Psoas muscle (tissue), 8 donors: ENCODE results near the gene KIF3B. TPM values are rescaled to one million over a fixed set of nuclear protein-coding genes. Genes with fewer than 3 reads are reported as not detected.
A peak's percentile ranks its signal among the peaks of the same experiment; 100 is the strongest.

Experiments used
- ATAC-seq, 4 donors: fragments of 200-7000 bp; cut with Tn5 transposase; one replicate each; pipeline ENCODE4 v1.9.1; 2020; ENCODE audit warnings: moderate library complexity in 3 of 4, mild to moderate bottlenecking in 2 of 4
- DNase-seq, 2 donors: peaks; one replicate each; pipeline ENCODE4 v3.0.0-alpha.2; 2020
- H3K27ac ChIP-seq: fragments of 200-600 bp; one replicate; pipeline ENCODE4 v1.8.0; 2022
- H3K27me3 ChIP-seq, 3 donors: fragments of 200-600 bp in 1 of 3; one replicate each; pipeline versions ENCODE4 v1.6.1 to v1.8.0; 2013 to 2022; ENCODE audit warnings: low read length in 2 of 3, mild to moderate bottlenecking in 2 of 3, moderate library complexity in 1 of 3; ENCODE audit not compliant: insufficient read depth in 3 of 3
- H3K36me3 ChIP-seq, 2 donors: fragments of 200-600 bp in 1 of 2; one replicate each; pipeline versions ENCODE4 v1.6.1 to v1.8.0; 2013 to 2022; ENCODE audit warnings: low read depth in 1 of 2, mild to moderate bottlenecking in 1 of 2, moderate library complexity in 1 of 2; ENCODE audit not compliant: insufficient read depth in 1 of 2
- H3K4me1 ChIP-seq: fragments of 200-600 bp; one replicate; pipeline ENCODE4 v1.8.0; 2022
- H3K4me3 ChIP-seq: fragments of 200-600 bp; one replicate; pipeline ENCODE4 v1.8.0; 2022; ENCODE audit warnings: mild to moderate bottlenecking
- H3K9me3 ChIP-seq: fragments of 200-600 bp; one replicate; pipeline ENCODE4 v1.8.0; 2022
- CTCF ChIP-seq: fragments of 200-600 bp; IDR thresholded peaks from one replicate; pipeline ENCODE4 v1.8.0; 2022; ENCODE audit warnings: antibody characterized with exemption
- WGBS, 3 donors: extraction: QIAGEN DNeasy Blood & Tissue Kit; methylation state at CpG; one replicate each; pipeline versions ENCODE4 v1.1.6 to v1.1.7; 2013; 5-methylcytosine and 5-hydroxymethylcytosine counted together
- intact Hi-C, 2 donors: fragments of 100-400 bp; cut with DNase I; formaldehyde crosslinking; loops; one replicate each; pipeline versions ENCODE4 v1.11.0 to v1.14.2; 2022
- polyA plus RNA-seq, 3 donors: library from polyadenylated mRNA; stranded (reverse); fragments of 200-250 nt; gene quantifications; one replicate each; pipeline ENCODE4 v1.2.3, GENCODE V29; 2013
- total RNA-seq, 4 donors: library from RNA; stranded (reverse); fragmentation: NEBNext Ultra II Directional in 2 of 4; extraction: Animal tissue kit (Norgen Biotek cat#: 25700) in 2 of 4; gene quantifications; one replicate each; pipeline versions ENCODE4 v1.2.1 to v1.2.4, GENCODE V29; 2021 to 2023
- donor health status: healthy with polysubstance abuse.
- donor health status: DM: no; HTN: no; CAD: no; lungs with moderate emphysema.
- donor health status: Bipolar disorder and iron deficiency.
- donor health status: healthy.
- donor health status: DM: yes; HTN: yes; CAD: no.
- donor health status: DM: no; HTN: no; CAD: no.
- donor health status: DM: no; HTN: no; CAD: no.
- donor health status: DM: yes; HTN: yes; CAD: no.

Gene KIF3B
- total and polyA plus RNA-seq, 7 donors, result 3.3 to 11.4 (median 7.5) TPM

- ATAC-seq, result no peak
- peaks cover 3 to 37% of the 10 kb centered on the region in 2 donors for H3K36me3 ChIP-seq
- WGBS, 3 donors, result 83 to 92% (median 83%) methylated on average over 1 of the region's 1 CpG
- DNase-seq, result no peak
- H3K4me1 ChIP-seq, result no peaks in the 10 kb centered on the region
- H3K27me3 ChIP-seq, result no peaks in the 10 kb centered on the region
- TF ChIP-seq CTCF, result no peak
- H3K27ac ChIP-seq, result peak overlapping the region; percentile 23
- intact Hi-C loops, result no loop called here
- H3K9me3 ChIP-seq, result no peaks in the 10 kb centered on the region
- no peak overlapping the region for H3K4me3 ChIP-seq
These were observed 49.0 kb downstream of the KIF3B start for GRCh38 chr20:32326504-32326845.

GRCh38 chr20:32327087-32327681, 49.7 kb downstream of the KIF3B start:
- Histone ChIP-seq H3K9me3 (no peaks in the 10 kb centered on the region), H3K4me3 (no peak overlapping the region), H3K4me1 (no peaks in the 10 kb centered on the region), H3K27me3 (no peaks in the 10 kb centered on the region), H3K36me3 (peaks cover 8 to 44% of the 10 kb centered on the region in 2 donors), H3K27ac (no peak overlapping the region)
- DNase-seq (no peak), ATAC-seq (no peak)
- no peak for TF ChIP-seq CTCF
- 95 to 97% (median 96%) methylated on average over 9 of the region's 9 CpGs for WGBS, 3 donors
- intact Hi-C loops, result no loop called here

- no peak for TF ChIP-seq CTCF
- intact Hi-C loops, result no loop called here
- no peak for DNase-seq
- peaks cover 8% of the 10 kb centered on the region for H3K4me1 ChIP-seq
- H3K9me3 ChIP-seq, result no peaks in the 10 kb centered on the region
- no peak overlapping the region for H3K4me3 ChIP-seq
- no peaks in the 10 kb centered on the region for H3K27me3 ChIP-seq
- no peak overlapping the region for H3K27ac ChIP-seq
- no peak for ATAC-seq
- WGBS, 3 donors, result 92 to 95% (median 94%) methylated on average over 7 of the region's 7 CpGs
- H3K36me3 ChIP-seq, result peaks cover 8 to 48% of the 10 kb centered on the region in 2 donors
These were observed 52.5 kb downstream of the KIF3B start for GRCh38 chr20:32329817-32330554.

- Histone ChIP-seq H3K9me3 (no peaks in the 10 kb centered on the region), H3K4me1 (peaks cover 8% of the 10 kb centered on the region), H3K36me3 (peaks cover 8 to 48% of the 10 kb centered on the region in 2 donors), H3K27ac (no peak overlapping the region), H3K4me3 (no peak overlapping the region), H3K27me3 (no peaks in the 10 kb centered on the region)
- WGBS, 3 donors, result 83 to 93% (median 88%) methylated on average over 1 of the region's 1 CpG
- intact Hi-C loops, result no loop called here
- DNase-seq, result no peak
- no peak for ATAC-seq
- TF ChIP-seq CTCF, result no peak
These were observed 53.1 kb downstream of the KIF3B start for GRCh38 chr20:32330555-32330897.
